ENCODE results near the gene OSBPL2.

DNA sequence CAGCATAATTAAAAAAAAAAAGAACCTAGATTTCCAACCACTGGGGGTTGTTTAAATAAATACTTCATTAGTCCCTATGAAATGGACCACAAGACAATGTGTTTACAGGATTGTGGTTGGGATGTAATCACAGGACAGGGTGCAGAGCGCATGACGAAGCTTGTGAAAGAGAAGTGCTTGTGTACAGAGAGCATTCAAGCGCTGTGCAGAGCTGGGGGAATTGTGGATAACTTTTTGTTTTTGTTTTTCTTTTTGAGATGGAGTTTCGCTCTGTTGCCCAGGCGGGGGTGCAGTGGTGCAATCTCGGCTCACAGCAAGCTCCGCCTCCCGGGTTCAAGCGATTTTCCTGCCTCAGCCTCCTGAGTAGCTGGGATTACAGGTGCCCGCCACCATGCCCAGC lies 106.5 kb downstream of the OSBPL2 start:
- TF ChIP-seq REST (IDR thresholded peaks at IDR 0.05) (no peak), NR2F2 (IDR thresholded peaks at IDR 0.05) (no peak), HNF4G (IDR thresholded peaks at IDR 0.05) (no peak), SP1 (IDR thresholded peaks at IDR 0.05) (no peak), YY1 (IDR thresholded peaks at IDR 0.05) (no peak), RAD21 (IDR thresholded peaks at IDR 0.05) (no peak), GABPA (IDR thresholded peaks at IDR 0.05 in 1 of 2, conservative IDR thresholded peaks at IDR 0.05 in 1 of 2) (no peak), TAF1 (conservative IDR thresholded peaks at IDR 0.05) (no peak)
- TF ChIP-seq, protein P1, sequence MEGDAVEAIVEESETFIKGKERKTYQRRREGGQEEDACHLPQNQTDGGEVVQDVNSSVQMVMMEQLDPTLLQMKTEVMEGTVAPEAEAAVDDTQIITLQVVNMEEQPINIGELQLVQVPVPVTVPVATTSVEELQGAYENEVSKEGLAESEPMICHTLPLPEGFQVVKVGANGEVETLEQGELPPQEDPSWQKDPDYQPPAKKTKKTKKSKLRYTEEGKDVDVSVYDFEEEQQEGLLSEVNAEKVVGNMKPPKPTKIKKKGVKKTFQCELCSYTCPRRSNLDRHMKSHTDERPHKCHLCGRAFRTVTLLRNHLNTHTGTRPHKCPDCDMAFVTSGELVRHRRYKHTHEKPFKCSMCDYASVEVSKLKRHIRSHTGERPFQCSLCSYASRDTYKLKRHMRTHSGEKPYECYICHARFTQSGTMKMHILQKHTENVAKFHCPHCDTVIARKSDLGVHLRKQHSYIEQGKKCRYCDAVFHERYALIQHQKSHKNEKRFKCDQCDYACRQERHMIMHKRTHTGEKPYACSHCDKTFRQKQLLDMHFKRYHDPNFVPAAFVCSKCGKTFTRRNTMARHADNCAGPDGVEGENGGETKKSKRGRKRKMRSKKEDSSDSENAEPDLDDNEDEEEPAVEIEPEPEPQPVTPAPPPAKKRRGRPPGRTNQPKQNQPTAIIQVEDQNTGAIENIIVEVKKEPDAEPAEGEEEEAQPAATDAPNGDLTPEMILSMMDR (IDR thresholded peaks at IDR 0.05; ENCODE audit: low read depth, low read length, missing input control) = no peak
- TF ChIP-seq, protein P2, sequence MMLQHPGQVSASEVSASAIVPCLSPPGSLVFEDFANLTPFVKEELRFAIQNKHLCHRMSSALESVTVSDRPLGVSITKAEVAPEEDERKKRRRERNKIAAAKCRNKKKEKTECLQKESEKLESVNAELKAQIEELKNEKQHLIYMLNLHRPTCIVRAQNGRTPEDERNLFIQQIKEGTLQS (IDR thresholded peaks at IDR 0.05) = no peak
- TF ChIP-seq, protein P3, sequence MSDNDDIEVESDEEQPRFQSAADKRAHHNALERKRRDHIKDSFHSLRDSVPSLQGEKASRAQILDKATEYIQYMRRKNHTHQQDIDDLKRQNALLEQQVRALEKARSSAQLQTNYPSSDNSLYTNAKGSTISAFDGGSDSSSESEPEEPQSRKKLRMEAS (IDR thresholded peaks at IDR 0.05) = no peak

Measured in liver (tissue), 3 donors.